ENCODE measurements around the gene KLK15.

The KLK15 gene

GRCh38 chr19:50833117-50833801 lies at the start of gene KLK15:
Gene KLK15 (minus strand): TSS chr19:50833574. CDS start chr19:50831492, 2,082 bp downstream.
- no peak for DNase-seq (ENCODE audit: low read depth)

- DNase-seq (ENCODE audit: low read depth), result no peak
Measured at GRCh38 chr19:50882188-50882587, 48.8 kb upstream of the KLK15 start.

GRCh38 chr19:50880241-50880640 lies 46.9 kb upstream of the KLK15 start:
- no peak for DNase-seq (ENCODE audit: low read depth)

GRCh38 chr19:50878851-50879250 lies 45.5 kb upstream of the KLK15 start:
- DNase-seq (ENCODE audit: low read depth), result no peak

- no peak for DNase-seq (ENCODE audit: low read depth)
Measured at GRCh38 chr19:50877338-50877737, 44.0 kb upstream of the KLK15 start.

GRCh38 chr19:50876456-50876855 lies 43.1 kb upstream of the KLK15 start:
- no peak for DNase-seq (ENCODE audit: low read depth)

GRCh38 chr19:50875795-50876422 lies 42.5 kb upstream of the KLK15 start:
- DNase-seq (ENCODE audit: low read depth), result no peak

- no peak for DNase-seq (ENCODE audit: low read depth)
Measured at GRCh38 chr19:50874211-50874610, 40.8 kb upstream of the KLK15 start.

- no peak for DNase-seq (ENCODE audit: low read depth)
Measured at GRCh38 chr19:50873056-50873455, 39.7 kb upstream of the KLK15 start, which contains the start of gene KLK2. Gene KLK2 (plus strand): TSS chr19:50873439. CDS start chr19:50873474, 35 bp downstream.

- no peak for DNase-seq (ENCODE audit: low read depth)
Measured at GRCh38 chr19:50870417-50871089, 37.2 kb upstream of the KLK15 start.

- DNase-seq (ENCODE audit: low read depth), result no peak
Measured at GRCh38 chr19:50869479-50869878, 36.1 kb upstream of the KLK15 start.

- no peak for DNase-seq (ENCODE audit: low read depth)
Measured at GRCh38 chr19:50861496-50862286, 28.3 kb upstream of the KLK15 start.

GRCh38 chr19:50861010-50861409 lies 27.6 kb upstream of the KLK15 start:
- DNase-seq (ENCODE audit: low read depth), result no peak

GRCh38 chr19:50859849-50860248 lies 26.5 kb upstream of the KLK15 start:
- no peak for DNase-seq (ENCODE audit: low read depth)

GRCh38 chr19:50858886-50859285 lies 25.5 kb upstream of the KLK15 start:
- no peak for DNase-seq (ENCODE audit: low read depth)

- no peak for DNase-seq (ENCODE audit: low read depth)
Measured at GRCh38 chr19:50857366-50857765, 24.0 kb upstream of the KLK15 start.

GRCh38 chr19:50854636-50855410 lies 21.4 kb upstream of the KLK15 start, which contains the start of gene KLK3:
Gene KLK3 (plus strand): TSS chr19:50854915. CDS start chr19:50854956, 41 bp downstream.
- no peak for DNase-seq (ENCODE audit: low read depth)

GRCh38 chr19:50851620-50852019 lies 18.2 kb upstream of the KLK15 start:
- DNase-seq (ENCODE audit: low read depth), result no peak

GRCh38 chr19:50850738-50851137 lies 17.4 kb upstream of the KLK15 start:
- no peak for DNase-seq (ENCODE audit: low read depth)

- no peak for DNase-seq (ENCODE audit: low read depth)
Measured at GRCh38 chr19:50844296-50844935, 11.0 kb upstream of the KLK15 start.

- no peak for DNase-seq (ENCODE audit: low read depth)
Measured at GRCh38 chr19:50843701-50844221, 10.4 kb upstream of the KLK15 start.

All from HS-27A (cell line).